HEK293 (cell line): ENCODE data around the gene MED29.

ENCODE experiments used
- BCL11B ChIP-seq: fragments of 450-650 bp; formaldehyde crosslinking; IDR thresholded peaks from 2 replicates; pipeline ENCODE4 v1.5.1; 2016; ENCODE audit warnings: low read depth, missing biosample characterization, missing genetic modification characterization
- HIC1 ChIP-seq: fragments of 450-650 bp; formaldehyde crosslinking; IDR thresholded peaks from 2 replicates; pipeline ENCODE4 v1.5.1; 2016; ENCODE audit warnings: missing biosample characterization, missing genetic modification characterization
- KLF16 ChIP-seq: fragments of 450-650 bp; formaldehyde crosslinking; IDR thresholded peaks from 2 replicates; pipeline ENCODE4 v1.5.1; 2017; ENCODE audit warnings: missing biosample characterization, missing genetic modification characterization
- MYNN ChIP-seq: fragments of 450-650 bp; formaldehyde crosslinking; IDR thresholded peaks from 2 replicates; pipeline ENCODE4 v1.5.1; 2016; ENCODE audit warnings: missing biosample characterization, missing genetic modification characterization, borderline replicate concordance
- OVOL3 ChIP-seq: fragments of 450-650 bp; formaldehyde crosslinking; IDR thresholded peaks from 2 replicates; pipeline ENCODE4 v1.5.1; 2016; ENCODE audit warnings: missing biosample characterization, missing genetic modification characterization
- SALL2 ChIP-seq: fragments of 450-650 bp; formaldehyde crosslinking; IDR thresholded peaks from 2 replicates; pipeline ENCODE4 v1.5.0; 2017; ENCODE audit warnings: missing biosample characterization, mild to moderate bottlenecking, missing genetic modification characterization, borderline replicate concordance
- ZBTB7A ChIP-seq: fragments of 450-650 bp; formaldehyde crosslinking; IDR thresholded peaks from 2 replicates; pipeline ENCODE4 v1.5.1; 2016; ENCODE audit warnings: low read depth, missing biosample characterization, missing genetic modification characterization
- ZNF2 ChIP-seq: fragments of 450-650 bp; formaldehyde crosslinking; IDR thresholded peaks from 2 replicates; pipeline ENCODE4 v1.5.1; 2016; ENCODE audit warnings: missing biosample characterization, missing genetic modification characterization
- ZNF26 ChIP-seq: fragments of 450-650 bp; formaldehyde crosslinking; IDR thresholded peaks from 2 replicates; pipeline ENCODE4 v1.5.1; 2016; ENCODE audit warnings: missing biosample characterization, missing genetic modification characterization
- ZNF266 ChIP-seq: fragments of 450-650 bp; formaldehyde crosslinking; IDR thresholded peaks from 2 replicates; pipeline ENCODE4 v1.5.1; 2016; ENCODE audit warnings: missing biosample characterization, missing genetic modification characterization, low read depth
- ZNF521 ChIP-seq: fragments of 450-650 bp; formaldehyde crosslinking; IDR thresholded peaks from 2 replicates; pipeline ENCODE4 v1.5.1; 2017; ENCODE audit warnings: missing biosample characterization, mild to moderate bottlenecking, missing genetic modification characterization
- ZNF677 ChIP-seq: fragments of 450-650 bp; IDR thresholded peaks from 2 replicates; pipeline ENCODE4 v1.5.0; 2018; ENCODE audit warnings: missing biosample characterization, mild to moderate bottlenecking, missing genetic modification characterization, moderate library complexity
- ZSCAN18 ChIP-seq: fragments of 450-650 bp; formaldehyde crosslinking; IDR thresholded peaks from 2 replicates; pipeline ENCODE4 v1.5.1; 2016; ENCODE audit warnings: missing biosample characterization, missing genetic modification characterization
- TF ChIP-seq, protein P1 (sequence below): fragments of 450-650 bp; formaldehyde crosslinking; conservative IDR thresholded peaks from 2 replicates; pipeline ENCODE4 v1.5.1; 2016; ENCODE audit warnings: low read depth, missing biosample characterization, missing genetic modification characterization
- TF ChIP-seq, protein P2 (sequence below): fragments of 450-650 bp; formaldehyde crosslinking; IDR thresholded peaks from 2 replicates; pipeline ENCODE4 v1.5.1; 2016; ENCODE audit warnings: missing biosample characterization, missing genetic modification characterization
- TF ChIP-seq, protein P3 (sequence below): fragments of 450-650 bp; formaldehyde crosslinking; IDR thresholded peaks from 2 replicates; pipeline ENCODE4 v1.5.1; 2016; ENCODE audit warnings: missing biosample characterization, missing genetic modification characterization
- TF ChIP-seq, protein P4 (sequence below): fragments of 450-650 bp; formaldehyde crosslinking; IDR thresholded peaks from 2 replicates; pipeline ENCODE4 v1.5.1; 2017; ENCODE audit warnings: missing biosample characterization, missing genetic modification characterization

MED29 gene

DNA sequence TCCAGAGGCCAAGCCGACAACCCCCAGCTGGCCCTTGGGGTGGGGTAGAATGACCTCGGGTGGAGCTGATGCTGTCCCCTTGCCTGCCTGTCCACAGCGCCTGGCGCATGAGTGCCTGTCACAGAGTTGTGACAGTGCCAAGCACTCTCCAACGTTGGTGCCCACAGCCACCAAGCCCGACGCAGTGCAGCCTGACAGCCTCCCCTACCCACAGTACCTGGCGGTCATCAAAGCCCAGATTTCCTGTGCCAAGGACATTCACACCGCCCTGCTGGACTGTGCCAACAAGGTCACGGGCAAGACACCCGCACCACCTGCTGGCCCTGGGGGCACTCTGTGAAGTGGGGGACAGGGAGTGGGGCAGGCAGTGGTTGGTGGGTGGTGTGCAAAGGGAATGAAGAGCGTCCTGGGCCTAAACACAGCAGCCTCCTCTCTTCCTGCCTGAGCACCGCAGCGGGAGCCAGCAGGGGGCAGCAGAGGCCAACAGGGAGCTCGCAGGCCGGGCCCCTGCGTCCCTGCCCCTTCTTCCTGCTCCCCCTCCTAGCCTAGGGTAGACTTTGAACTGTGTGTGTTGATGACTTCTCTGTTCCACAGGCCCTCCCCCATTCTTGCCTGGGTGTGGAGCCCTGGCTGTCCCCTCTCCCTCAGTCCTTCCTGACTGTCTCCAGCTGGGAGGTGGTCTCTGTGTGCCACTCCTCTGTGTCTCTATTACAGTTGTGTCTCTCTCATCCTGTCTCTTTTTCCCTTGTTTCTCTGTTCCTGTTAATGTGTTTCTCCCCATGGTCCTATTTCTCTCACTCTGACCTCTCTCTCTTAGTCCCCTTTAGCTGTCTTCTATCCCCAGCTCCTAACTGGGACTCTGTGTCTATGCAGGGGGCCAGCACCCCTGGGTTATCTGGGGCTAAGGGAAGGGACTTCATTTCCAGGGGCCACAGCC is 6.5 kb downstream of the MED29 start (continued):
- TF ChIP-seq, protein P1, sequence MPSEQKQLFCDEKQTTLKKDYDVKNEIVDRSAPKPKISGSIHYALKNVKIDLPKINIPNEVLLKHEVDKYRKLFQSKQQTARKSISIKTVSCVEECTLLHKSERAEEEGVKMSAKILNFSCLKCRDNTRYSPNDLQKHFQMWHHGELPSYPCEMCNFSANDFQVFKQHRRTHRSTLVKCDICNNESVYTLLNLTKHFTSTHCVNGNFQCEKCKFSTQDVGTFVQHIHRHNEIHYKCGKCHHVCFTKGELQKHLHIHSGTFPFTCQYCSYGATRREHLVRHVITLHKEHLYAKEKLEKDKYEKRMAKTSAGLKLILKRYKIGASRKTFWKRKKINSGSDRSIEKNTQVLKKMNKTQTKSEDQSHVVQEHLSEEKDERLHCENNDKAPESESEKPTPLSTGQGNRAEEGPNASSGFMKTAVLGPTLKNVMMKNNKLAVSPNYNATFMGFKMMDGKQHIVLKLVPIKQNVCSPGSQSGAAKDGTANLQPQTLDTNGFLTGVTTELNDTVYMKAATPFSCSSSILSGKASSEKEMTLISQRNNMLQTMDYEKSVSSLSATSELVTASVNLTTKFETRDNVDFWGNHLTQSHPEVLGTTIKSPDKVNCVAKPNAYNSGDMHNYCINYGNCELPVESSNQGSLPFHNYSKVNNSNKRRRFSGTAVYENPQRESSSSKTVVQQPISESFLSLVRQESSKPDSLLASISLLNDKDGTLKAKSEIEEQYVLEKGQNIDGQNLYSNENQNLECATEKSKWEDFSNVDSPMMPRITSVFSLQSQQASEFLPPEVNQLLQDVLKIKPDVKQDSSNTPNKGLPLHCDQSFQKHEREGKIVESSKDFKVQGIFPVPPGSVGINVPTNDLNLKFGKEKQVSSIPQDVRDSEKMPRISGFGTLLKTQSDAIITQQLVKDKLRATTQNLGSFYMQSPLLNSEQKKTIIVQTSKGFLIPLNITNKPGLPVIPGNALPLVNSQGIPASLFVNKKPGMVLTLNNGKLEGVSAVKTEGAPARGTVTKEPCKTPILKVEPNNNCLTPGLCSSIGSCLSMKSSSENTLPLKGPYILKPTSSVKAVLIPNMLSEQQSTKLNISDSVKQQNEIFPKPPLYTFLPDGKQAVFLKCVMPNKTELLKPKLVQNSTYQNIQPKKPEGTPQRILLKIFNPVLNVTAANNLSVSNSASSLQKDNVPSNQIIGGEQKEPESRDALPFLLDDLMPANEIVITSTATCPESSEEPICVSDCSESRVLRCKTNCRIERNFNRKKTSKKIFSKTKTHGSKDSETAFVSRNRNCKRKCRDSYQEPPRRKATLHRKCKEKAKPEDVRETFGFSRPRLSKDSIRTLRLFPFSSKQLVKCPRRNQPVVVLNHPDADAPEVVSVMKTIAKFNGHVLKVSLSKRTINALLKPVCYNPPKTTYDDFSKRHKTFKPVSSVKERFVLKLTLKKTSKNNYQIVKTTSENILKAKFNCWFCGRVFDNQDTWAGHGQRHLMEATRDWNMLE (tag by site-specific recombination) = no peak
- TF ChIP-seq ZNF677 (peak; percentile 34; the same call in 1 of the 2 replicates), KLF16 (tag by site-specific recombination) (peak; percentile 69; the same call in 1 of the 2 replicates), SALL2 (tag by site-specific recombination) (no peak), ZBTB7A (tag by site-specific recombination) (peak; percentile 88; the same call in 1 of the 2 replicates), ZNF521 (tag by site-specific recombination) (0 out of 2 replicates have a peak, but pooled peaks have one; percentile 34), ZNF26 (no peak), BCL11B (tag by site-specific recombination) (no peak), ZNF2 (tag by site-specific recombination) (peak; percentile 89; the same call in 1 of the 2 replicates), MYNN (tag by site-specific recombination) (no peak), HIC1 (tag by site-specific recombination) (peak; percentile 98), ZNF266 (no peak), ZSCAN18 (tag by site-specific recombination) (no peak; the same call in 1 of the 2 replicates), OVOL3 (tag by site-specific recombination) (no peak)
- TF ChIP-seq, protein P2, sequence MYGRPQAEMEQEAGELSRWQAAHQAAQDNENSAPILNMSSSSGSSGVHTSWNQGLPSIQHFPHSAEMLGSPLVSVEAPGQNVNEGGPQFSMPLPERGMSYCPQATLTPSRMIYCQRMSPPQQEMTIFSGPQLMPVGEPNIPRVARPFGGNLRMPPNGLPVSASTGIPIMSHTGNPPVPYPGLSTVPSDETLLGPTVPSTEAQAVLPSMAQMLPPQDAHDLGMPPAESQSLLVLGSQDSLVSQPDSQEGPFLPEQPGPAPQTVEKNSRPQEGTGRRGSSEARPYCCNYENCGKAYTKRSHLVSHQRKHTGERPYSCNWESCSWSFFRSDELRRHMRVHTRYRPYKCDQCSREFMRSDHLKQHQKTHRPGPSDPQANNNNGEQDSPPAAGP = peak; percentile 84
- TF ChIP-seq, protein P3, sequence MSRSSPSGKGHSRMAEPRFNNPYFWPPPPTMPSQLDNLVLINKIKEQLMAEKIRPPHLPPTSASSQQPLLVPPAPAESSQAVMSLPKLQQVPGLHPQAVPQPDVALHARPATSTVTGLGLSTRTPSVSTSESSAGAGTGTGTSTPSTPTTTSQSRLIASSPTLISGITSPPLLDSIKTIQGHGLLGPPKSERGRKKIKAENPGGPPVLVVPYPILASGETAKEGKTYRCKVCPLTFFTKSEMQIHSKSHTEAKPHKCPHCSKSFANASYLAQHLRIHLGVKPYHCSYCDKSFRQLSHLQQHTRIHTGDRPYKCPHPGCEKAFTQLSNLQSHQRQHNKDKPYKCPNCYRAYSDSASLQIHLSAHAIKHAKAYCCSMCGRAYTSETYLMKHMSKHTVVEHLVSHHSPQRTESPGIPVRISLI (tag by site-specific recombination) = no peak
- TF ChIP-seq, protein P4, sequence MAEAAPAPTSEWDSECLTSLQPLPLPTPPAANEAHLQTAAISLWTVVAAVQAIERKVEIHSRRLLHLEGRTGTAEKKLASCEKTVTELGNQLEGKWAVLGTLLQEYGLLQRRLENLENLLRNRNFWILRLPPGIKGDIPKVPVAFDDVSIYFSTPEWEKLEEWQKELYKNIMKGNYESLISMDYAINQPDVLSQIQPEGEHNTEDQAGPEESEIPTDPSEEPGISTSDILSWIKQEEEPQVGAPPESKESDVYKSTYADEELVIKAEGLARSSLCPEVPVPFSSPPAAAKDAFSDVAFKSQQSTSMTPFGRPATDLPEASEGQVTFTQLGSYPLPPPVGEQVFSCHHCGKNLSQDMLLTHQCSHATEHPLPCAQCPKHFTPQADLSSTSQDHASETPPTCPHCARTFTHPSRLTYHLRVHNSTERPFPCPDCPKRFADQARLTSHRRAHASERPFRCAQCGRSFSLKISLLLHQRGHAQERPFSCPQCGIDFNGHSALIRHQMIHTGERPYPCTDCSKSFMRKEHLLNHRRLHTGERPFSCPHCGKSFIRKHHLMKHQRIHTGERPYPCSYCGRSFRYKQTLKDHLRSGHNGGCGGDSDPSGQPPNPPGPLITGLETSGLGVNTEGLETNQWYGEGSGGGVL (tag by site-specific recombination) = peak; percentile 52
